SK-N-SH treated with all-trans-retinoic acid at 6 μM for 48 hours (cell line): Measurements from ENCODE around the gene TMEM163.

Source experiments
- ARNTL ChIP-seq: fragments of 450-650 bp; formaldehyde crosslinking; IDR thresholded peaks from 2 replicates; pipeline ENCODE4 v1.5.0; 2020; ENCODE audit warnings: low read depth, mild to moderate bottlenecking, moderate library complexity, borderline replicate concordance
- ESRRG ChIP-seq: fragments of 250-450 bp; sonication (Bioruptor Pico); IDR thresholded peaks from 2 replicates; pipeline ENCODE4 v1.6.1; 2021; ENCODE audit warnings: mild to moderate bottlenecking
- ISL1 ChIP-seq: fragments of 250-450 bp; sonication (Bioruptor Pico); IDR thresholded peaks from 2 replicates; pipeline ENCODE4 v2.1.2; 2022; ENCODE audit warnings: mild to moderate bottlenecking, moderate library complexity
- OSR1 ChIP-seq: fragments of 250-450 bp; sonication (Bioruptor Pico); IDR thresholded peaks from 2 replicates; pipeline ENCODE4 v1.8.0; 2022; ENCODE audit warnings: moderate library complexity, mild to moderate bottlenecking, inconsistent platforms
- PPARA ChIP-seq: fragments of 250-450 bp; sonication (Bioruptor Pico); IDR thresholded peaks from 2 replicates; pipeline ENCODE4 v1.5.0; 2020; ENCODE audit warnings: mild to moderate bottlenecking, borderline replicate concordance
- RARB ChIP-seq: fragments of 250-450 bp; sonication (Bioruptor Pico); IDR thresholded peaks from 2 replicates; pipeline ENCODE4 v1.8.0; 2021; ENCODE audit warnings: mild to moderate bottlenecking, moderate library complexity
- ZC3H10 ChIP-seq: fragments of 250-450 bp; sonication (Bioruptor Pico); IDR thresholded peaks from 2 replicates; pipeline ENCODE4 v1.5.1; 2021; ENCODE audit warnings: mild to moderate bottlenecking, moderate library complexity
- ZFP30 ChIP-seq: fragments of 450-650 bp; formaldehyde crosslinking; IDR thresholded peaks from 2 replicates; pipeline ENCODE4 v1.5.0; 2022; ENCODE audit warnings: mild to moderate bottlenecking, moderate library complexity
- ZNF70 ChIP-seq: fragments of 450-650 bp; formaldehyde crosslinking; IDR thresholded peaks from 2 replicates; pipeline ENCODE4 v1.5.0; 2020; ENCODE audit warnings: mild to moderate bottlenecking, moderate library complexity
- TF ChIP-seq, protein P1 (sequence below): fragments of 250-450 bp; sonication (Bioruptor Pico); IDR thresholded peaks from 2 replicates; pipeline ENCODE4 v1.8.0; 2020; ENCODE audit warnings: mild to moderate bottlenecking, moderate library complexity, borderline replicate concordance
- TF ChIP-seq, protein P2 (sequence below): fragments of 250-450 bp; sonication (Bioruptor Pico); IDR thresholded peaks from 2 replicates; pipeline ENCODE4 v1.5.0; 2020; ENCODE audit warnings: mild to moderate bottlenecking, moderate library complexity

DNA sequence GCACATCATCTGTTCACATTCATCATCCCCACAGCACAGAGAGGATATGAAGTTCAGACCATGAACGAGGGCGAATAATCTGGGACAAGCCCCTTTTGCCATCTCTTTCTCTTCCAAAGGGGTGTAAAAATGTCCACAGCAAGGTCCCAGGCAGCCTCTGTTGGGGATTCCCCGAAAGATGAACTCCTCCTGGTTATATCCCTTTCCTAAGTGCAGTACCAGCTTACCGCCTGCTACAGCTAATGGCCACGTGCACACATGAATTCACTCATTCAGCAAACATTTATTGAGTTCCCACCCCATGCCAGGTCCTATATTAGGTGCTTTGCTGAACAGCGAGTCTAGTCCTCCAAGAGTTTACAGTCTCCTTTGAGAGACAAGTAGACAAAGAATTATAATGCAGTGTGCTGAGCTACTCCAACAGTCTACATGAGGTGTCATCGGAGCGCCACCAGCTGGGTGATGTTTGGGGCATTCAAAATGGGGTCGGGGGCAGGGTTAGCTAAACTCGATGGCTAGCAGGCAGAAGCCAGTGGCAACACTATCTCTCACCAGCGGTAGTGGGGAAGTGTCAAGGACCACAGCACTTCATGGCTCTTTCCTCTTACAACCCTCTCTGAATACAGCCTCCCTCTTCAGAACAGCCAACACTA is 228.9 kb downstream of the TMEM163 start:
- TF ChIP-seq, protein P1, sequence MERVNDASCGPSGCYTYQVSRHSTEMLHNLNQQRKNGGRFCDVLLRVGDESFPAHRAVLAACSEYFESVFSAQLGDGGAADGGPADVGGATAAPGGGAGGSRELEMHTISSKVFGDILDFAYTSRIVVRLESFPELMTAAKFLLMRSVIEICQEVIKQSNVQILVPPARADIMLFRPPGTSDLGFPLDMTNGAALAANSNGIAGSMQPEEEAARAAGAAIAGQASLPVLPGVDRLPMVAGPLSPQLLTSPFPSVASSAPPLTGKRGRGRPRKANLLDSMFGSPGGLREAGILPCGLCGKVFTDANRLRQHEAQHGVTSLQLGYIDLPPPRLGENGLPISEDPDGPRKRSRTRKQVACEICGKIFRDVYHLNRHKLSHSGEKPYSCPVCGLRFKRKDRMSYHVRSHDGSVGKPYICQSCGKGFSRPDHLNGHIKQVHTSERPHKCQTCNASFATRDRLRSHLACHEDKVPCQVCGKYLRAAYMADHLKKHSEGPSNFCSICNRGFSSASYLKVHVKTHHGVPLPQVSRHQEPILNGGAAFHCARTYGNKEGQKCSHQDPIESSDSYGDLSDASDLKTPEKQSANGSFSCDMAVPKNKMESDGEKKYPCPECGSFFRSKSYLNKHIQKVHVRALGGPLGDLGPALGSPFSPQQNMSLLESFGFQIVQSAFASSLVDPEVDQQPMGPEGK (CRISPR knock-in tag): no peak
- TF ChIP-seq ESRRG (CRISPR knock-in tag) (no peak), RARB (no peak), ISL1 (CRISPR knock-in tag) (no peak), PPARA (no peak), ZFP30 (CRISPR knock-in tag) (no peak), OSR1 (CRISPR knock-in tag) (no peak), ZNF70 (no peak), ZC3H10 (CRISPR knock-in tag) (no peak), ARNTL (CRISPR knock-in tag) (no peak)
- TF ChIP-seq, protein P2, sequence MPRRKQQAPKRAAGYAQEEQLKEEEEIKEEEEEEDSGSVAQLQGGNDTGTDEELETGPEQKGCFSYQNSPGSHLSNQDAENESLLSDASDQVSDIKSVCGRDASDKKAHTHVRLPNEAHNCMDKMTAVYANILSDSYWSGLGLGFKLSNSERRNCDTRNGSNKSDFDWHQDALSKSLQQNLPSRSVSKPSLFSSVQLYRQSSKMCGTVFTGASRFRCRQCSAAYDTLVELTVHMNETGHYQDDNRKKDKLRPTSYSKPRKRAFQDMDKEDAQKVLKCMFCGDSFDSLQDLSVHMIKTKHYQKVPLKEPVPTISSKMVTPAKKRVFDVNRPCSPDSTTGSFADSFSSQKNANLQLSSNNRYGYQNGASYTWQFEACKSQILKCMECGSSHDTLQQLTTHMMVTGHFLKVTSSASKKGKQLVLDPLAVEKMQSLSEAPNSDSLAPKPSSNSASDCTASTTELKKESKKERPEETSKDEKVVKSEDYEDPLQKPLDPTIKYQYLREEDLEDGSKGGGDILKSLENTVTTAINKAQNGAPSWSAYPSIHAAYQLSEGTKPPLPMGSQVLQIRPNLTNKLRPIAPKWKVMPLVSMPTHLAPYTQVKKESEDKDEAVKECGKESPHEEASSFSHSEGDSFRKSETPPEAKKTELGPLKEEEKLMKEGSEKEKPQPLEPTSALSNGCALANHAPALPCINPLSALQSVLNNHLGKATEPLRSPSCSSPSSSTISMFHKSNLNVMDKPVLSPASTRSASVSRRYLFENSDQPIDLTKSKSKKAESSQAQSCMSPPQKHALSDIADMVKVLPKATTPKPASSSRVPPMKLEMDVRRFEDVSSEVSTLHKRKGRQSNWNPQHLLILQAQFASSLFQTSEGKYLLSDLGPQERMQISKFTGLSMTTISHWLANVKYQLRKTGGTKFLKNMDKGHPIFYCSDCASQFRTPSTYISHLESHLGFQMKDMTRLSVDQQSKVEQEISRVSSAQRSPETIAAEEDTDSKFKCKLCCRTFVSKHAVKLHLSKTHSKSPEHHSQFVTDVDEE (CRISPR knock-in tag): no peak
